K562 (cell line): ENCODE measurements around the gene RARA.

ENCODE experiments used
- CBX1 ChIP-seq: sonication (generic); IDR thresholded peaks from 2 replicates; pipeline ENCODE4 v1.6.1; 2016; ENCODE audit warnings: antibody characterized with exemption, low read depth, mild to moderate bottlenecking
- RBBP5 ChIP-seq: fragments of 200-600 bp; sonication (generic); IDR thresholded peaks from 2 replicates; pipeline ENCODE4 v1.6.1; 2012; ENCODE audit warnings: borderline replicate concordance, mild to moderate bottlenecking, low read length, control low read depth, inconsistent platforms; ENCODE audit not compliant: insufficient read depth, poor library complexity, severe bottlenecking
- TF ChIP-seq, protein P1 (sequence below), 2 experiments: fragments of 450-650 bp; IDR thresholded peaks; 2 replicates each; pipeline ENCODE4 v1.6.1; 2016; ENCODE audit warnings: mild to moderate bottlenecking in 2 of 2, borderline replicate concordance in 1 of 2, low read depth in 1 of 2, moderate library complexity in 1 of 2
- TF ChIP-seq, protein P2 (sequence below): fragments of 450-650 bp; conservative IDR thresholded peaks from 2 replicates; pipeline ENCODE4 v1.6.1; 2016; ENCODE audit warnings: missing genetic modification characterization, low read depth, mild to moderate bottlenecking, missing compliant biosample characterization, moderate library complexity

DNA sequence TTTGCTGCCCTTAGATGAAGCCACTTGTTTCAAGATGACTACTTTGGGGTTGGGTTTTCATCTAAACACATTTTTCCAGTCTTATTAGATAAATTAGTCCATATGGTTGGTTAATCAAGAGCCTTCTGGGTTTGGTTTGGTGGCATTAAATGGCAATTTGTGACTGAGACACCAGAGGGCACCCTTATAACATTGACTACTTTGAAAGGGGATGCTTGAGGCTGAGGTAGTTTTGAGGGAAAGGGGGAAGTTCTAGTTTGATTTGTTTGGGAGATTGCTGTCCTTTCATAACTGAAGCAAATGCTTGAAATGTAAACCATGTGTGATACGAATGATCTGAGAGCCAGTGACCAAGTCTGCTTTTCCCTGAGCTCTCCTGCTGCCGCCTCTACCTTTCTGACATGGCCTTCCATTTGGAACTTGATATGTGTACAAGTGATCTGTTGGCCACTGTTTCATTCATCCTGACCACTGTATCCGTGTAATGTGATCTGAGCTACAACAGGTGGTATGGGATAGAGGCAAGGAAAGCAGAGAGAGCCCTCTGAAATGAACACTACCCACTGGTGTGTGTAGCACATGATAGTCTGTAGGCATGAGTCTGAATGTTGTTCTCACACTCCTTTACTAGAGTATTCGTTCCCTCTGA, 5.8 kb upstream of the RARA start:
- TF ChIP-seq RBBP5 (no peak), CBX1 (no peak)
- TF ChIP-seq, protein P1, sequence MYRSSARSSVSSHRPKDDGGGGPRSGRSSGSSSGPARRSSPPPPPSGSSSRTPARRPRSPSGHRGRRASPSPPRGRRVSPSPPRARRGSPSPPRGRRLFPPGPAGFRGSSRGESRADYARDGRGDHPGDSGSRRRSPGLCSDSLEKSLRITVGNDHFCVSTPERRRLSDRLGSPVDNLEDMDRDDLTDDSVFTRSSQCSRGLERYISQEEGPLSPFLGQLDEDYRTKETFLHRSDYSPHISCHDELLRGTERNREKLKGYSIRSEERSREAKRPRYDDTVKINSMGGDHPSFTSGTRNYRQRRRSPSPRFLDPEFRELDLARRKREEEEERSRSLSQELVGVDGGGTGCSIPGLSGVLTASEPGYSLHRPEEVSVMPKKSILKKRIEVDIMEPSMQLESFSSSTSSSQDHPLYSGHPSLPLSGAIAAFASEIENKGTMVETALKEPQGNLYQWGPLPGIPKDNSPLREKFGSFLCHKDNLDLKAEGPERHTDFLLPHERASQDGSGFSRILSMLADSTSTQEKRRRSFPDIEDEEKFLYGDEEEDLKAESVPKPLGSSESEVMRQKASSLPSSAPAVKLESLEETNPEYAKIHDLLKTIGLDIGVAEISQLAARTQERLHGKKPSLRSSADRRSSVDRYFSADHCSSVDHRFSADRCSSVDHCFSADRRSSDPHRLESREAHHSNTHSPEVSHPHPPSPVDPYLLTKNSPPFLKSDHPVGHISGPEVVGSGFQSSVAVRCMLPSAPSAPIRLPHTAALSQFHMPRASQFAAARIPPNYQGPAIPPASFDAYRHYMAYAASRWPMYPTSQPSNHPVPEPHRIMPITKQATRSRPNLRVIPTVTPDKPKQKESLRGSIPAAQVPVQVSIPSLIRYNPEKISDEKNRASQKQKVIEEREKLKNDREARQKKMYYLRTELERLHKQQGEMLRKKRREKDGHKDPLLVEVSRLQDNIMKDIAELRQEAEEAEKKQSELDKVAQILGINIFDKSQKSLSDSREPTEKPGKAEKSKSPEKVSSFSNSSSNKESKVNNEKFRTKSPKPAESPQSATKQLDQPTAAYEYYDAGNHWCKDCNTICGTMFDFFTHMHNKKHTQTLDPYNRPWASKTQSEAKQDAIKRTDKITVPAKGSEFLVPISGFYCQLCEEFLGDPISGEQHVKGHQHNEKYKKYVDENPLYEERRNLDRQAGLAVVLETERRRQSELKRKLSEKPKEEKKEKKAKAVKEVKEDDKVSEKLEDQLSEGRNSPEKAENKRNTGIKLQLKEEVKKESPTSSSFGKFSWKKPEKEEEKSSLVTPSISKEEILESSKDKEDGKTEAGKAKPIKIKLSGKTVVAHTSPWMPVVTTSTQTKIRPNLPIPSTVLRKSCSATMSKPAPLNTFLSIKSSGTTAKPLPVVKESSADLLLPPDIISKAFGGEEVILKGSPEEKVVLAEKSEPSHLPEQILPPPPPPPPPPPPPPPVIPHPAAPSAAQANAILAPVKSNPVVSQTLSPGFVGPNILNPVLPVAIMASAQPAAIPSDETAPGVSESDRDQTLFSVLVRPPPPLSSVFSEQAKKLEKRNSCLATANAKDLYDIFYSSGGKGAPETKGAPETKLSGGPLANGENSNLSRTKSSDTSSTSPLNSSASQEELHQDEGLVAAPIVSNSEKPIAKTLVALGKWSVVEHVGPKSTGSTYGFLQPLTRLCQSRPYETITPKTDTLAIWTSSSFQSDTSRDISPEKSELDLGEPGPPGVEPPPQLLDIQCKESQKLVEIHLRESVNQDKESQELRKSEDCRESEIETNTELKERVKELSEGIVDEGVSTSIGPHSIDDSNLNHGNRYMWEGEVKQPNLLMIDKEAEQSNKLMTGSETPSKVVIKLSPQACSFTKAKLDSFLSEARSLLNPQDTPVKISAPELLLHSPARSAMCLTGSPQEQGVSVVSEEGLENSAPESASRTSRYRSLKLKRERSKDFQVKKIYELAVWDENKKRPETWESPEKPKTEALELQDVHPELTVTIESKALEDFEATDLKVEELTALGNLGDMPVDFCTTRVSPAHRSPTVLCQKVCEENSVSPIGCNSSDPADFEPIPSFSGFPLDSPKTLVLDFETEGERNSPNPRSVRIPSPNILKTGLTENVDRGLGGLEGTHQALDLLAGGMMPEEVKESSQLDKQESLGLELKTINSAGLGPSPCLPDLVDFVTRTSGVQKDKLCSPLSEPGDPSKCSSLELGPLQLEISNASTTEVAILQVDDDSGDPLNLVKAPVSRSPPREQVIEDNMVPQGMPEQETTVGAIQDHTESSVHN (IDR thresholded peaks at IDR 0.05; ENCODE audit: borderline replicate concordance in 1 of 2, low read depth in 1 of 2), result no peak
- TF ChIP-seq, protein P2, sequence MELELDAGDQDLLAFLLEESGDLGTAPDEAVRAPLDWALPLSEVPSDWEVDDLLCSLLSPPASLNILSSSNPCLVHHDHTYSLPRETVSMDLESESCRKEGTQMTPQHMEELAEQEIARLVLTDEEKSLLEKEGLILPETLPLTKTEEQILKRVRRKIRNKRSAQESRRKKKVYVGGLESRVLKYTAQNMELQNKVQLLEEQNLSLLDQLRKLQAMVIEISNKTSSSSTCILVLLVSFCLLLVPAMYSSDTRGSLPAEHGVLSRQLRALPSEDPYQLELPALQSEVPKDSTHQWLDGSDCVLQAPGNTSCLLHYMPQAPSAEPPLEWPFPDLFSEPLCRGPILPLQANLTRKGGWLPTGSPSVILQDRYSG (tag), result no peak
